Stimulated activated naive CD8-positive, alpha-beta T cell treated with anti-CD3 and anti-CD28 coated beads, Interleukin-15, amount 100 ng/mL, for 72 hours (primary cell): ENCODE results near the gene CCL20.
"Not testable (repeated sequence)": the region's sequence is repeated elsewhere in the genome, so short reads cannot be mapped to it uniquely, and the experiment has no call there.

ENCODE experiments used
- ATAC-seq: fragments of 150-1000 bp; cut with Tn5 transposase; 2 replicates; pipeline ENCODE4 v1.10.0; 2021; ENCODE audit warnings: mild to moderate bottlenecking, moderate library complexity
- DNase-seq, 2 donors: peaks; one replicate each; pipeline ENCODE4 v3.0.0; 2021 to 2022
- H3K27ac Mint-ChIP-seq, 2 donors: one replicate each; pipeline ENCODE4 v1.8.0; 2022; ENCODE audit warnings: mild to moderate bottlenecking in 2 of 2, mixed read lengths in 2 of 2, moderate library complexity in 2 of 2
- H3K27me3 Mint-ChIP-seq: one replicate; pipeline ENCODE4 v1.8.0; 2022; ENCODE audit warnings: mixed read lengths
- H3K4me1 Mint-ChIP-seq: one replicate; pipeline ENCODE4 v1.8.0; 2022; ENCODE audit warnings: mild to moderate bottlenecking, mixed read lengths
- H3K4me3 Mint-ChIP-seq, 2 donors: one replicate each; pipeline ENCODE4 v1.8.0; 2022; ENCODE audit warnings: mild to moderate bottlenecking in 2 of 2, mixed read lengths in 2 of 2, moderate library complexity in 1 of 2
- H3K9me3 Mint-ChIP-seq, 2 donors: one replicate each; pipeline ENCODE4 v1.8.0; 2022; ENCODE audit warnings: mixed read lengths in 2 of 2

CCL20 gene

GRCh38 chr2:227818675-227819397 is 5.2 kb downstream of the CCL20 start:
- H3K27me3 Mint-ChIP-seq, result peaks cover 24% of the 10 kb centered on the region
- no peak overlapping the region for H3K4me3 Mint-ChIP-seq
- DNase-seq (no peak), ATAC-seq (peak; percentile 4)
- H3K4me1 Mint-ChIP-seq, result peaks cover 25% of the 10 kb centered on the region
- H3K9me3 Mint-ChIP-seq, result peaks cover 5 to 10% of the 10 kb centered on the region in 2 donors
- H3K27ac Mint-ChIP-seq, result peak overlapping the region in 1 of 2 donors; percentile 16

DNA sequence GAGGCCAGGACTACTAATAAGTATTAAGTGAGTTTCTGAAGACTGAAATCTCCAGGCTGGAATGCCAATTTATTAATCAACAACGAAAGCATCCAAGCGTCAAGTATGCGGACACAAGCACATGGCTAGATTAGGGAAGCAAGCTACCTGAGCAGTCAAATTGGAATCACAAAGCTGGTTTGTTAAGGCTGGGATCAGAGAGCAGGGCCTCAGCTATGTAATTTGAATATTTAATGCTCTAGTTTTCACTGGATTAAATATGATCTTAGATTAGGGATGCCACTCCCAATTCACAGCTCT is 5.7 kb downstream of the CCL20 start:
- Mint-ChIP-seq H3K4me3 (no peak overlapping the region), H3K27me3 (peaks cover 24% of the 10 kb centered on the region), H3K27ac (no peak overlapping the region), H3K9me3 (peaks cover 5 to 10% of the 10 kb centered on the region in 2 donors), H3K4me1 (peaks cover 20% of the 10 kb centered on the region)
- no peak for ATAC-seq
- no peak for DNase-seq

- DNase-seq, result no peak
- Mint-ChIP-seq H3K9me3 (peaks cover 5 to 10% of the 10 kb centered on the region in 2 donors), H3K27me3 (peaks cover 31% of the 10 kb centered on the region), H3K27ac (no peak overlapping the region), H3K4me3 (no peak overlapping the region), H3K4me1 (peaks cover 25% of the 10 kb centered on the region)
- ATAC-seq, result no peak
These were observed 7.7 kb downstream of the CCL20 start for GRCh38 chr2:227821043-227821942.

DNA sequence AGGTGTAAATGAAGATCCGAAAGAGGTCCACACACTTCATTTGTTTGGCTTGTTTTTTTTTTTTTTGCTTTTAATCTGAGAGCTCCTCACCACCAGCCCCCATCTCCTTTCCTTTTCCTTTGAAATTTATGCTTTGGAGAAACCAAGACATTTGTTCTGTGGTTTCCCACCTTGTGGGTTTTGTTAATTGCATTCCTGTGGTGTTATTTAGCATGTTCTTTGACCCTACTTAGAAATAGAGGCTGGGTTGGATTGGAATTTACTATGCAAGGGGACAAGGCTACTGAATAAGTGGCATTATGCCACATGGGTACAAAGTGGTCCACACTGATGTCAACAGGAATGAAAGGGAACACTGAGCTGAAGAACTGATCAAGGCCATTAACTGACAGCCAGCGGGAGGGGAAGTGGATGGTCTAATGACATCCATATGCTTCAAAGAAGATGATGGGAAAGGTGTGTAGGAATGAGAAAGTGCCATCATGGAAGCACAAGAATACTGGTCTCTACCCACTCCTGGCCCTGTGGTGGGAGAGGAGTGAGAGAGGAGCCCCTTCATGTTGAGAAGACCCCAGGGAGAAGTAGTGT is 8.9 kb downstream of the CCL20 start:
- Mint-ChIP-seq H3K9me3 (peaks cover 5 to 10% of the 10 kb centered on the region in 2 donors), H3K4me3 (no peak overlapping the region), H3K27ac (no peak overlapping the region), H3K4me1 (peaks cover 32% of the 10 kb centered on the region), H3K27me3 (peaks cover 43% of the 10 kb centered on the region)
- ATAC-seq (no peak), DNase-seq (no peak)

- ATAC-seq (no peak), DNase-seq (no peak)
- Mint-ChIP-seq H3K27me3 (peaks cover 43% of the 10 kb centered on the region), H3K27ac (no peak overlapping the region), H3K4me1 (peaks cover 18% of the 10 kb centered on the region), H3K4me3 (no peak overlapping the region), H3K9me3 (peaks cover 5 to 10% of the 10 kb centered on the region in 2 donors)
These were observed 10.3 kb downstream of the CCL20 start for GRCh38 chr2:227823922-227824321.

DNA sequence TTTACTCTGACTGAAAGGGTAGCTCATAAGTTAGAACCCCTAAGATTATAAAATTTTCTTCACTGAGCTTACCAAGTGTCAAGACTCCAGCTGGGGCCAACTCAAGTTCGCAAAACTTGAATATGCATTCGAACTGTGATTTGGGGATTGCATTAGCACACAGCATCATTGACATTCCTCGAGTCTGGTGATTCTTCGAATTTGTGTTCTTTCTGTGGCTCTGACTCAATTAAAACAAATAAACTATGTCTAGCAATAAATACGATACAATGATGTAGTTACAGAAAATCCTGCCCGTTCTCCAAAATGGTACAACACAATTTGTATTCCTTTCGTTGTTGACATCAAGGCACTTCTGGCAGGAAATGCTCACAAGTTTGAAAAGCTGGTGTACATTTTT is 11.1 kb downstream of the CCL20 start:
- no peak overlapping the region for H3K27ac Mint-ChIP-seq
- H3K27me3 Mint-ChIP-seq, result peaks cover 43% of the 10 kb centered on the region
- DNase-seq (no peak), ATAC-seq (no peak)
- H3K4me1 Mint-ChIP-seq, result peaks cover 17% of the 10 kb centered on the region
- peaks cover 5 to 10% of the 10 kb centered on the region in 2 donors for H3K9me3 Mint-ChIP-seq
- no peak overlapping the region for H3K4me3 Mint-ChIP-seq

GRCh38 chr2:227826019-227826521 is 12.4 kb downstream of the CCL20 start:
- peaks cover 4 to 5% of the 10 kb centered on the region in 2 donors for H3K9me3 Mint-ChIP-seq
- peaks cover 17% of the 10 kb centered on the region for H3K4me1 Mint-ChIP-seq
- H3K27me3 Mint-ChIP-seq, result peaks cover 34% of the 10 kb centered on the region
- H3K27ac Mint-ChIP-seq, result no peak overlapping the region
- ATAC-seq, result no peak
- no peak for DNase-seq
- H3K4me3 Mint-ChIP-seq, result no peak overlapping the region

DNA sequence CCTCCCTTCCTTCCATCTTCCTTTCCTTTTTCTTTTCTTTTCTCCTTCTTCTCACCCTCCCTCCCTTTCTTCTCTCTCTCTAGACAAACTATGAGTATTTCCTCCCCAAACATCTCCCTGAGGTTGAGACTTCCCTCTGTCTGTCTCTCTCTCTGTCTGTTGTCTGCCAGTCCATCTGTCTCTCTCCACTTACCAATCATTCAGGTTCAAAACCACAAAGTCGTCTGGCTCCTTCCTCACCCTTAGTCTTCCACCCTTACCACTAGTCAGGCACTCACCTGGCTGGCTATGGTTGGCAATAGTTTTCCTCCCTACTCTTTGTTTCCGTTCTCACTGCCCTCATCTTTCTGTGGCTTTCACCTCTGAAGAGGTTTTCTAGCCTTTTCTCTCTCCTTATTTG is 12.9 kb downstream of the CCL20 start:
- H3K27ac Mint-ChIP-seq, result peak overlapping the region in 1 of 2 donors; percentile 2
- no peak overlapping the region for H3K4me3 Mint-ChIP-seq
- H3K27me3 Mint-ChIP-seq, result peaks cover 29% of the 10 kb centered on the region
- H3K9me3 Mint-ChIP-seq, result peaks cover 0 to 1% of the 10 kb centered on the region in 2 donors
- no peak for ATAC-seq
- no peak for DNase-seq
- peaks cover 17% of the 10 kb centered on the region for H3K4me1 Mint-ChIP-seq

GRCh38 chr2:227827143-227827542 is 13.5 kb downstream of the CCL20 start:
- Mint-ChIP-seq H3K27me3 (peaks cover 27% of the 10 kb centered on the region), H3K4me3 (no peak overlapping the region), H3K4me1 (peaks cover 17% of the 10 kb centered on the region), H3K27ac (no peak overlapping the region), H3K9me3 (no peaks in the 10 kb centered on the region)
- DNase-seq (no peak), ATAC-seq (no peak)

GRCh38 chr2:227828477-227828912 is 14.9 kb downstream of the CCL20 start:
- no peaks in the 10 kb centered on the region for H3K9me3 Mint-ChIP-seq
- peaks cover 12% of the 10 kb centered on the region for H3K4me1 Mint-ChIP-seq
- ATAC-seq (no peak), DNase-seq (no peak)
- H3K27ac Mint-ChIP-seq, result no peak overlapping the region
- H3K4me3 Mint-ChIP-seq, result no peak overlapping the region
- peaks cover 19% of the 10 kb centered on the region for H3K27me3 Mint-ChIP-seq

DNA sequence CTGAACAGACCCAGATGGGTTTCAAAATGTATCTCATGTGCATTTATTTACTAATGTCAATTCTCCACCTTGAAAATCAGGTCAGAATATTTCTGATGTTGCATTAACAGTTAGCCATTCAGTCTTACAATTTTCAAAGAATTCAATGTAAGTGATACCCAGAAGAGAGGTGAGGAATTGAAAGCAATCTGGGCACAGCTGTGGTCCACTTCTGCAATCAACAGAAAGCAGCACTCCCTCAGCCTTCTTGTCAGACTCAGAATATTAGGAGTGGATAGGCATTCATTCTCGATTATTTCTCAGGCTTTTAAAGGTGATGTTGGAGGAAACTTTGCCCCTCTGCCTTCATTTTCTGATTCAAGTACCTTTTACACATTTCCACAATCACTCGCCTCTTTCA is 15.7 kb downstream of the CCL20 start:
- DNase-seq (no peak), ATAC-seq (no peak)
- no peak overlapping the region for H3K4me3 Mint-ChIP-seq
- no peaks in the 10 kb centered on the region for H3K9me3 Mint-ChIP-seq
- H3K27me3 Mint-ChIP-seq, result peaks cover 19% of the 10 kb centered on the region
- H3K4me1 Mint-ChIP-seq, result peaks cover 12% of the 10 kb centered on the region
- no peak overlapping the region for H3K27ac Mint-ChIP-seq

GRCh38 chr2:227834423-227834822 is 20.8 kb downstream of the CCL20 start:
- no peaks in the 10 kb centered on the region for H3K4me1 Mint-ChIP-seq

DNA sequence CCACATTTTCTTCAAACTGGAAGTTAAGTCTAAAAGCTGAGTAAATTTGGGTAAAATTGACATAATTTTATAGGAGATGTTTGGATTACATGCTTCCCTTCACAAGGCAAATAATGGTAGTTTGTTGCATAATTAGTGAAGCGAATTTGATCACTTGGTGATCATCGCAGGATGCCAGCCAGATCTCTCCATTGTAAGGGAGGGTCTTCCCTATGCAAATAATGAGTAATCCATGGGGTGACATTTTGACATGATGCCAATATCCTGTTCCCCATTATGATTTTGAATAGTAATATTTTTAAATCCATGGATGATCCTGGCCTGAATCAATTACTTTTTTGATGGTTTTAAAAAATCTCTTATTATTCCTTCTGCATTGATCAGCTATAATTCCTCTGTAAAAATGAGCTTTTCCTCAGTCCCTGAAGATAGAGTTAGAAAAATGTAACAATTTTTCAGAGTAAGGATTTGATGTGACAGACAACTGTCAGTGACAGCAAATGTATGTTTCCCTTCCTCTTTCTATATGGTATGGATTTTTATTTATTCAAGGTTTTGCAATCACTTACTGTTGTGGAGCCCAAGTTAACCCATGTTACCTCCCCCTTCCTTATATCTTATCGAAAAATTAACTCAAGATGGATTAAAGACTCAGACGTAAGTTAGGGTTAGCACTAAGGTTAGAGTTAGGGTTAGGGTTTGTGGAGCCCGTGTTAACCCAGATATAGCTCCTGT is 21.4 kb downstream of the CCL20 start:
- H3K4me3 Mint-ChIP-seq, result no peak overlapping the region
- peaks cover 29% of the 10 kb centered on the region for H3K27me3 Mint-ChIP-seq
- H3K9me3 Mint-ChIP-seq, result no peaks in the 10 kb centered on the region
- no peaks in the 10 kb centered on the region for H3K4me1 Mint-ChIP-seq
- no peak overlapping the region for H3K27ac Mint-ChIP-seq
- ATAC-seq (no peak), DNase-seq (no peak)

More at GRCh38 chr2:227834423-227834822, 20.8 kb downstream of the CCL20 start:
- Mint-ChIP-seq H3K4me3 (no peak overlapping the region), H3K27me3 (peaks cover 29% of the 10 kb centered on the region), H3K27ac (no peak overlapping the region), H3K9me3 (no peaks in the 10 kb centered on the region)
- ATAC-seq (no peak), DNase-seq (no peak)

- ATAC-seq, H3K9me3 Mint-ChIP-seq, DNase-seq, H3K4me1 Mint-ChIP-seq, H3K4me3 Mint-ChIP-seq, H3K27ac Mint-ChIP-seq: not testable (repeated sequence)
- H3K27me3 Mint-ChIP-seq, result peaks cover 29% of the 10 kb centered on the region
These were observed 25.9 kb downstream of the CCL20 start for GRCh38 chr2:227839339-227840129.
